Measurements from ENCODE around the gene PDE11A. TPM values are rescaled to one million over a fixed set of nuclear protein-coding genes. Genes with fewer than 3 reads are reported as not detected.

Gene PDE11A
- total and polyA plus RNA-seq, 2 experiments from 2014 or later: 0.08 to 0.73 TPM

DNA sequence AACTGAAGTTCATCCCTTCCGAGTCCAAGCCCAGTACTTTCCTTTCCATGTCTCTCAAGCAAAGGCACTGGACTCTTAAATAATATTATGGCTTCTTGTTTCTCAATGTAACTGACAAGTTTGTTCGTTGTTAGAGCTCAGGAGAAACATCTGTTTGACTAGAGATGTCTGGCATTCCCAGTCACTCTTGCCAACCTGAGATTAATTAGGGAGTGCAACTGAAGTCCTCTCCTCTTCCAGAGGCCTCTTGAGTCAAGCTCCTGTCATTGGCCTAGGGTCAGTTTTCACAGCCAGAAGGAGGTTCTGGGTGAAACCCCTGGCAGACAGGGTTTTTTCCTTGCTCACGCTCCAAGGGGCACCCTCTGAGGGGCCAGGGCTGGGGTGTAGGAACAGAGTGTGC is 483.9 kb downstream of the PDE11A start:
- no peak overlapping the region for H3K27ac Mint-ChIP-seq
- H3K9me3 Mint-ChIP-seq: no peaks in the 10 kb centered on the region
- H3K4me3 Mint-ChIP-seq: no peak overlapping the region
- H3K4me1 Mint-ChIP-seq: no peaks in the 10 kb centered on the region; the same call in 2 of the 3 replicates
- no peak overlapping the region for H3K4me2 ChIP-seq
- no peaks in the 10 kb centered on the region for H3K36me3 ChIP-seq (ENCODE audit: insufficient read depth)
- no peaks in the 10 kb centered on the region for H4K20me1 ChIP-seq (replicated peaks; ENCODE audit: insufficient read depth)
- no peak overlapping the region for H2AFZ ChIP-seq
- no peaks in the 10 kb centered on the region for H3K27me3 ChIP-seq (ENCODE audit: insufficient read depth)
- no peak for ATAC-seq
- no peak overlapping the region for H3K4me3 ChIP-seq
- H3K36me3 Mint-ChIP-seq (ENCODE audit: low read depth): no peaks in the 10 kb centered on the region
- TF ChIP-seq EZH2 (IDR thresholded peaks at IDR 0.05; ENCODE audit: low read depth, unreplicated experiment) (no peak), NANOG (IDR thresholded peaks at IDR 0.05; ENCODE audit: borderline replicate concordance) (no peak), ZNF114 (CRISPR knock-in tag; IDR thresholded peaks at IDR 0.05) (no peak), CTCF (conservative IDR thresholded peaks at IDR 0.05; ENCODE audit: low read depth in 2 of 2) (no peak), STAT1 (IDR thresholded peaks at IDR 0.05; ENCODE audit: unreplicated experiment) (no peak), CREB1 (CRISPR knock-in tag; IDR thresholded peaks at IDR 0.05; ENCODE audit: low read depth) (no peak), JUNB (IDR thresholded peaks at IDR 0.05; ENCODE audit: unreplicated experiment) (no peak), POLR2AphosphoS5 (IDR thresholded peaks at IDR 0.05; ENCODE audit: low read depth) (no peak), ZNF462 (CRISPR knock-in tag; IDR thresholded peaks at IDR 0.05) (no peak)
- TF ChIP-seq, protein P1, sequence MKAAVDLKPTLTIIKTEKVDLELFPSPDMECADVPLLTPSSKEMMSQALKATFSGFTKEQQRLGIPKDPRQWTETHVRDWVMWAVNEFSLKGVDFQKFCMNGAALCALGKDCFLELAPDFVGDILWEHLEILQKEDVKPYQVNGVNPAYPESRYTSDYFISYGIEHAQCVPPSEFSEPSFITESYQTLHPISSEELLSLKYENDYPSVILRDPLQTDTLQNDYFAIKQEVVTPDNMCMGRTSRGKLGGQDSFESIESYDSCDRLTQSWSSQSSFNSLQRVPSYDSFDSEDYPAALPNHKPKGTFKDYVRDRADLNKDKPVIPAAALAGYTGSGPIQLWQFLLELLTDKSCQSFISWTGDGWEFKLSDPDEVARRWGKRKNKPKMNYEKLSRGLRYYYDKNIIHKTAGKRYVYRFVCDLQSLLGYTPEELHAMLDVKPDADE (IDR thresholded peaks at IDR 0.05): no peak
- TF ChIP-seq, protein P2, sequence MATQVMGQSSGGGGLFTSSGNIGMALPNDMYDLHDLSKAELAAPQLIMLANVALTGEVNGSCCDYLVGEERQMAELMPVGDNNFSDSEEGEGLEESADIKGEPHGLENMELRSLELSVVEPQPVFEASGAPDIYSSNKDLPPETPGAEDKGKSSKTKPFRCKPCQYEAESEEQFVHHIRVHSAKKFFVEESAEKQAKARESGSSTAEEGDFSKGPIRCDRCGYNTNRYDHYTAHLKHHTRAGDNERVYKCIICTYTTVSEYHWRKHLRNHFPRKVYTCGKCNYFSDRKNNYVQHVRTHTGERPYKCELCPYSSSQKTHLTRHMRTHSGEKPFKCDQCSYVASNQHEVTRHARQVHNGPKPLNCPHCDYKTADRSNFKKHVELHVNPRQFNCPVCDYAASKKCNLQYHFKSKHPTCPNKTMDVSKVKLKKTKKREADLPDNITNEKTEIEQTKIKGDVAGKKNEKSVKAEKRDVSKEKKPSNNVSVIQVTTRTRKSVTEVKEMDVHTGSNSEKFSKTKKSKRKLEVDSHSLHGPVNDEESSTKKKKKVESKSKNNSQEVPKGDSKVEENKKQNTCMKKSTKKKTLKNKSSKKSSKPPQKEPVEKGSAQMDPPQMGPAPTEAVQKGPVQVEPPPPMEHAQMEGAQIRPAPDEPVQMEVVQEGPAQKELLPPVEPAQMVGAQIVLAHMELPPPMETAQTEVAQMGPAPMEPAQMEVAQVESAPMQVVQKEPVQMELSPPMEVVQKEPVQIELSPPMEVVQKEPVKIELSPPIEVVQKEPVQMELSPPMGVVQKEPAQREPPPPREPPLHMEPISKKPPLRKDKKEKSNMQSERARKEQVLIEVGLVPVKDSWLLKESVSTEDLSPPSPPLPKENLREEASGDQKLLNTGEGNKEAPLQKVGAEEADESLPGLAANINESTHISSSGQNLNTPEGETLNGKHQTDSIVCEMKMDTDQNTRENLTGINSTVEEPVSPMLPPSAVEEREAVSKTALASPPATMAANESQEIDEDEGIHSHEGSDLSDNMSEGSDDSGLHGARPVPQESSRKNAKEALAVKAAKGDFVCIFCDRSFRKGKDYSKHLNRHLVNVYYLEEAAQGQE (IDR thresholded peaks at IDR 0.05; ENCODE audit: unreplicated experiment): no peak
- H3K4me1 ChIP-seq (ENCODE audit: insufficient read depth): no peaks in the 10 kb centered on the region
- H3K9me2 ChIP-seq (ENCODE audit: insufficient read depth): no peaks in the 10 kb centered on the region
- no peaks in the 10 kb centered on the region for H3F3A ChIP-seq (replicated peaks; ENCODE audit: low read depth)
- H3K27ac ChIP-seq (ENCODE audit: low read depth): no peak overlapping the region
- DNase-seq (ENCODE audit: low spot score): no peak
- no peaks in the 10 kb centered on the region for H3K79me2 ChIP-seq (replicated peaks; ENCODE audit: insufficient read depth)
- peaks cover under 1% of the 10 kb centered on the region for H3K27me3 Mint-ChIP-seq (ENCODE audit: insufficient read depth, low read depth, poor library complexity)
